ENCODE data around the gene INSYN2B. TPM values are rescaled to one million over a fixed set of nuclear protein-coding genes. Genes with fewer than 3 reads are reported as not detected.

Gene INSYN2B
- total and polyA plus RNA-seq, 2 experiments from 2014 or later: not detected

GRCh38 chr5:169971780-169972179 lies 8.5 kb downstream of the INSYN2B start:
- Histone ChIP-seq H3K4me1 (ENCODE audit: insufficient read depth) (peaks cover 7% of the 10 kb centered on the region), H3K27ac (ENCODE audit: low read depth) (no peak overlapping the region), H2AFZ (no peak overlapping the region), H3K36me3 (ENCODE audit: insufficient read depth) (no peaks in the 10 kb centered on the region), H3K4me2 (no peak overlapping the region), H3K79me2 (replicated peaks; ENCODE audit: insufficient read depth) (no peaks in the 10 kb centered on the region), H3K4me3 (no peak overlapping the region), H3K9me2 (ENCODE audit: insufficient read depth) (no peaks in the 10 kb centered on the region), H4K20me1 (replicated peaks; ENCODE audit: insufficient read depth) (no peaks in the 10 kb centered on the region), H3F3A (replicated peaks; ENCODE audit: low read depth) (no peaks in the 10 kb centered on the region), H3K27me3 (ENCODE audit: insufficient read depth) (no peaks in the 10 kb centered on the region)
- DNase-seq (ENCODE audit: low spot score) (no peak), ATAC-seq (no peak)
- H3K4me1 Mint-ChIP-seq: peaks cover 18% of the 10 kb centered on the region
- H3K9me3 Mint-ChIP-seq: no peaks in the 10 kb centered on the region
- TF ChIP-seq POLR2AphosphoS5 (IDR thresholded peaks at IDR 0.05; ENCODE audit: low read depth) (no peak), EZH2phosphoT487 (IDR thresholded peaks at IDR 0.05; ENCODE audit: unreplicated experiment) (no peak), ZNF331 (CRISPR knock-in tag; IDR thresholded peaks at IDR 0.05; ENCODE audit: low read depth) (no peak), JUNB (IDR thresholded peaks at IDR 0.05; ENCODE audit: unreplicated experiment) (no peak), EZH2 (IDR thresholded peaks at IDR 0.05; ENCODE audit: low read depth, unreplicated experiment) (no peak), ZNF114 (CRISPR knock-in tag; IDR thresholded peaks at IDR 0.05) (no peak), CTCF (conservative IDR thresholded peaks at IDR 0.05; ENCODE audit: low read depth in 2 of 2) (no peak), ETS1 (IDR thresholded peaks at IDR 0.05) (no peak), NANOG (IDR thresholded peaks at IDR 0.05; ENCODE audit: borderline replicate concordance) (no peak), STAT1 (IDR thresholded peaks at IDR 0.05; ENCODE audit: unreplicated experiment) (no peak), REST (IDR thresholded peaks at IDR 0.05; ENCODE audit: unreplicated experiment) (no peak), CREB1 (CRISPR knock-in tag; IDR thresholded peaks at IDR 0.05; ENCODE audit: low read depth) (no peak), ZNF462 (CRISPR knock-in tag; IDR thresholded peaks at IDR 0.05) (no peak)
- no peak overlapping the region for H3K4me3 Mint-ChIP-seq
- H3K27ac Mint-ChIP-seq: no peak overlapping the region
- H3K36me3 Mint-ChIP-seq (ENCODE audit: low read depth): no peaks in the 10 kb centered on the region
- H3K27me3 Mint-ChIP-seq (ENCODE audit: insufficient read depth, low read depth, poor library complexity): peaks cover 2% of the 10 kb centered on the region
